Measurements from ENCODE around the gene NIPBL. TPM values are rescaled to one million over a fixed set of nuclear protein-coding genes. Genes with fewer than 3 reads are reported as not detected.
"Not testable (repeated sequence)": the region's sequence is repeated elsewhere in the genome, so short reads cannot be mapped to it uniquely, and the experiment has no call there.

Gene NIPBL
- total RNA-seq, 2 experiments from 2014 or later: 108 to 120 TPM

DNA sequence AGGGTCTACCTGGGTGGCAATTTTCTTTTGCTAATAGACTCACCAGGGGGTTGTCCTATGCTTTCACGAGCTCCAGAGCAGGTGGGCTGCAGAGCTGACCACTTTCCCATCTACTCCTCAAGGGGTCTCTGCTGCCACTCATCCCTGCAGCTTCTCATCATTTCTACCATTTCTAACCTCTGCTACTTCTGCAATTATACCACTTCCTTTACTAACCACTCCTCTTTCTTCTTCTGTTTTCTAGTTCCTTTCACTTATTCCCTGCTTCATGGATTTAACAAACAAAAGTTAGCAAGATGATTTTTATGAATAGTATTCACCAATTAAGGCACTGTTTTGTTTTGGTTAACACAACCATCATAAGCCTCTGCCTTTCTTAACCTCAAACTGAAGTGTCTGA lies 34.5 kb upstream of the NIPBL start:
- ATAC-seq (ENCODE audit: poor library complexity) (no peak), DNase-seq (no peak)
- no peaks in the 10 kb centered on the region for H3K36me3 ChIP-seq (ENCODE audit: insufficient read depth, low read length)
- Mint-ChIP-seq H3K4me1 (ENCODE audit: low read depth) (peaks cover 10% of the 10 kb centered on the region), H3K36me3 (ENCODE audit: low read depth) (no peaks in the 10 kb centered on the region), H3K27me3 (peaks cover 14% of the 10 kb centered on the region), H3K27ac (no peak overlapping the region), H3K4me3 (no peak overlapping the region), H3K9me3 (no peaks in the 10 kb centered on the region)
- POLR2A ChIA-PET: no interaction called here
- no peak overlapping the region for H3K4me3 ChIP-seq (ENCODE audit: low read length)
- H3K27me3 ChIP-seq (ENCODE audit: control insufficient read depth in 1 of 2, insufficient read depth in 2 of 2, low read length in 2 of 2): no peaks in the 10 kb centered on the region
- peaks cover 5% of the 10 kb centered on the region for H3K4me1 ChIP-seq (ENCODE audit: insufficient read depth, low read length)
- TF ChIP-seq, protein P1, sequence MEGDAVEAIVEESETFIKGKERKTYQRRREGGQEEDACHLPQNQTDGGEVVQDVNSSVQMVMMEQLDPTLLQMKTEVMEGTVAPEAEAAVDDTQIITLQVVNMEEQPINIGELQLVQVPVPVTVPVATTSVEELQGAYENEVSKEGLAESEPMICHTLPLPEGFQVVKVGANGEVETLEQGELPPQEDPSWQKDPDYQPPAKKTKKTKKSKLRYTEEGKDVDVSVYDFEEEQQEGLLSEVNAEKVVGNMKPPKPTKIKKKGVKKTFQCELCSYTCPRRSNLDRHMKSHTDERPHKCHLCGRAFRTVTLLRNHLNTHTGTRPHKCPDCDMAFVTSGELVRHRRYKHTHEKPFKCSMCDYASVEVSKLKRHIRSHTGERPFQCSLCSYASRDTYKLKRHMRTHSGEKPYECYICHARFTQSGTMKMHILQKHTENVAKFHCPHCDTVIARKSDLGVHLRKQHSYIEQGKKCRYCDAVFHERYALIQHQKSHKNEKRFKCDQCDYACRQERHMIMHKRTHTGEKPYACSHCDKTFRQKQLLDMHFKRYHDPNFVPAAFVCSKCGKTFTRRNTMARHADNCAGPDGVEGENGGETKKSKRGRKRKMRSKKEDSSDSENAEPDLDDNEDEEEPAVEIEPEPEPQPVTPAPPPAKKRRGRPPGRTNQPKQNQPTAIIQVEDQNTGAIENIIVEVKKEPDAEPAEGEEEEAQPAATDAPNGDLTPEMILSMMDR (IDR thresholded peaks at IDR 0.05): no peak
- intact Hi-C loops (cut with DNase I, micrococcal nuclease): no loop called here
- CTCF ChIA-PET: no interaction called here
- no peak overlapping the region for H3K27ac ChIP-seq (ENCODE audit: low read depth in 1 of 2, low read length in 2 of 2)
- H3K9me3 ChIP-seq (ENCODE audit: control insufficient read depth in 1 of 2, insufficient read depth in 1 of 2, low read length in 2 of 2): no peaks in the 10 kb centered on the region

DNA sequence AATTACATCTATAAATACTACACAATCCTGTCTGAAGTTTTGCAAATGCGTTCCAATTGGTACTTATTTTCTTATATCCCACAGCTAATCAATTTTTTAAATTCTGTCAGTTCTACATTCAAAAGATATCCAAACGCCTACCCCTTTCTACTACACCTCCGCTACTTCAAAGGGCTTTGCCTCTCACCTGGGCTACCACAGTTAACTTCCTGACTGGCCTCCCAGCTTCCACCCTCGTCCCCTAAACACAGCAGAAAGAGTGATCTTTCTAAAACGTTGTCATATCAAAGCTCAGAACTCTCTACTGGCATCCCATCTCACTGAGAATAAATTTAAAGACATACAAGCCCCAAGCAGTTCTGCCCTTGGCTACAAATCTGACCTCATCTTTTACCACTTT lies 32.3 kb upstream of the NIPBL start:
- Histone ChIP-seq H3K4me1 (ENCODE audit: insufficient read depth, low read length) (peaks cover 5% of the 10 kb centered on the region), H3K27me3 (ENCODE audit: control insufficient read depth in 1 of 2, insufficient read depth in 2 of 2, low read length in 2 of 2) (no peaks in the 10 kb centered on the region), H3K9me3 (ENCODE audit: control insufficient read depth in 1 of 2, insufficient read depth in 1 of 2, low read length in 2 of 2) (no peaks in the 10 kb centered on the region), H3K27ac (ENCODE audit: low read depth in 1 of 2, low read length in 2 of 2) (no peak overlapping the region), H3K36me3 (ENCODE audit: insufficient read depth, low read length) (no peaks in the 10 kb centered on the region), H3K4me3 (ENCODE audit: low read length) (no peak overlapping the region)
- DNase-seq: peak in 1 of 14 experiments; percentile 10
- intact Hi-C loops (cut with DNase I, micrococcal nuclease): no loop called here
- ChIA-PET POLR2A (no interaction called here), CTCF (no interaction called here)
- ATAC-seq (ENCODE audit: poor library complexity): no peak
- Mint-ChIP-seq H3K27me3 (peaks cover 18% of the 10 kb centered on the region), H3K27ac (no peak overlapping the region), H3K4me1 (ENCODE audit: low read depth) (peaks cover 10% of the 10 kb centered on the region), H3K36me3 (ENCODE audit: low read depth) (no peaks in the 10 kb centered on the region), H3K9me3 (no peaks in the 10 kb centered on the region), H3K4me3 (no peak overlapping the region)
- TF ChIP-seq, protein P1 (IDR thresholded peaks at IDR 0.05): no peak

DNA sequence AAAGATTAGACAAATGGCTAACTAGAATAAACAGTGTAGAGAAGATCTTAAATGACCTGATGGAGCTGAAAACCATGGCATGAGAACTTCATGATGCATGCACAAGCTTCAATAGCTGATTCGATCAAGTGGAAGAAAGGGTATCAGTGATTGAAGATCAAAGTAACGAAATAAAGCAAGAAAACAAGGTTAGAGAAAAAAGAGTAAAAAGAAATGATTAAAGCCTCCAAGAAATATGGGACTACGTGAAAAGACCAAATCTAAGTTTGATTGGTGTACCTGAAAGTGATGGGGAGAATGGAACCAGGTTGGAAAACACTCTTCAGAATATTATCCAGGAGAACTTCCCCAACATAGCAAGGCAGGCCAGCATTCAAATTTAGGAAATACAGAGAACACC lies 28.0 kb upstream of the NIPBL start:
- CTCF ChIA-PET; H3K27me3 ChIP-seq (ENCODE audit: control insufficient read depth in 1 of 2, insufficient read depth in 2 of 2, low read length in 2 of 2); H3K27ac Mint-ChIP-seq; ATAC-seq (ENCODE audit: poor library complexity); H3K36me3 ChIP-seq (ENCODE audit: insufficient read depth, low read length); H3K4me3 ChIP-seq (ENCODE audit: low read length); H3K36me3 Mint-ChIP-seq (ENCODE audit: low read depth); POLR2A ChIA-PET; H3K4me1 ChIP-seq (ENCODE audit: insufficient read depth, low read length); DNase-seq; intact Hi-C loops (cut with DNase I, micrococcal nuclease); H3K27ac ChIP-seq (ENCODE audit: low read depth in 1 of 2, low read length in 2 of 2); H3K9me3 Mint-ChIP-seq; H3K4me3 Mint-ChIP-seq; H3K9me3 ChIP-seq (ENCODE audit: control insufficient read depth in 1 of 2, insufficient read depth in 1 of 2, low read length in 2 of 2): not testable (repeated sequence)
- Mint-ChIP-seq H3K4me1 (ENCODE audit: low read depth) (peaks cover 10% of the 10 kb centered on the region), H3K27me3 (peaks cover 22% of the 10 kb centered on the region)

DNA sequence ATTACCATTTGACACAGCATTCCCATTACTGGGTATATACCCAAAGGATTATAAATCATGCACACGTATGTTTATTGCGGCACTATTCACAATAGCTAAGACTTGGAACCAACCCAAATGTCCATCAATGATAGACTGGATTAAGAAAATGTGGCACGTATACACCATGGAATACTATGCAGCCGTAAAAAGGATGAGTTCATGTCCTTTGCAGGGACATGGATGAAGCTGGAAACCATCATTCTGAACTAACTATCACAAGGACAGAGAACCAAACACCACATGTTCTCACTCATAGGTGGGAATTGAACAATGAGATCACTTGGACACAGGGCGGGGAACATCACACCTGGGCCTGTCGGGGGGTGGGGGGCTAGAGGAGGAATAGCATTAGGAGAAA lies 23.7 kb upstream of the NIPBL start:
- H3K4me1 ChIP-seq (ENCODE audit: insufficient read depth, low read length); H3K36me3 Mint-ChIP-seq (ENCODE audit: low read depth); H3K27me3 ChIP-seq (ENCODE audit: control insufficient read depth in 1 of 2, insufficient read depth in 2 of 2, low read length in 2 of 2); H3K4me3 ChIP-seq (ENCODE audit: low read length); H3K36me3 ChIP-seq (ENCODE audit: insufficient read depth, low read length); H3K27ac ChIP-seq (ENCODE audit: low read depth in 1 of 2, low read length in 2 of 2); intact Hi-C loops (cut with DNase I, micrococcal nuclease); H3K9me3 Mint-ChIP-seq; ATAC-seq (ENCODE audit: poor library complexity); DNase-seq; H3K9me3 ChIP-seq (ENCODE audit: control insufficient read depth in 1 of 2, insufficient read depth in 1 of 2, low read length in 2 of 2); CTCF ChIA-PET; H3K4me1 Mint-ChIP-seq (ENCODE audit: low read depth); H3K27ac Mint-ChIP-seq; H3K4me3 Mint-ChIP-seq; POLR2A ChIA-PET: not testable (repeated sequence)
- H3K27me3 Mint-ChIP-seq: peaks cover 12% of the 10 kb centered on the region
